HL-60 (cell line): ENCODE results near the gene ZNF500.

Experiments used
- DNase-seq, 2 experiments: peaks; one replicate each; pipeline ENCODE4 v3.0.0-alpha.2; 2010 to 2020; ENCODE audit warnings: low read depth in 1 of 2, low spot score in 1 of 2
- H3K27ac ChIP-seq: fragments of 250-450 bp; sonication (Bioruptor Pico); replicated peaks from 2 replicates; pipeline ENCODE4 v1.5.1; 2020; ENCODE audit warnings: mild to moderate bottlenecking, moderate library complexity
- H3K27me3 ChIP-seq: fragments of 250-450 bp; sonication (Bioruptor Pico); 2 replicates; pipeline ENCODE4 v1.5.1; 2021; ENCODE audit warnings: mild to moderate bottlenecking, moderate library complexity; ENCODE audit not compliant: insufficient read depth, poor library complexity, severe bottlenecking
- H3K4me3 ChIP-seq: replicated peaks from 2 replicates; pipeline ENCODE4 v1.5.1; 2011; ENCODE audit warnings: mild to moderate bottlenecking, control low read depth, low read length; ENCODE audit not compliant: insufficient read depth
- GABPA ChIP-seq: IDR thresholded peaks from 2 replicates; pipeline ENCODE4 v1.6.1; 2012; ENCODE audit warnings: low read depth
- POLR2AphosphoS5 ChIP-seq: IDR thresholded peaks from 2 replicates; pipeline ENCODE4 v1.6.1; 2012; ENCODE audit warnings: low read depth
- SPI1 ChIP-seq: IDR thresholded peaks from 2 replicates; pipeline ENCODE4 v1.6.1; 2012; ENCODE audit warnings: low read depth, mild to moderate bottlenecking, borderline replicate concordance
- TF ChIP-seq, protein P1 (sequence below): IDR thresholded peaks from one replicate; pipeline ENCODE4 v1.5.1; 2011; ENCODE audit warnings: low read length, control low read depth, inconsistent platforms; ENCODE audit not compliant: insufficient read depth
- TF ChIP-seq, protein P2 (sequence below): IDR thresholded peaks from 2 replicates; pipeline ENCODE4 v1.6.1; 2012; ENCODE audit warnings: low read depth; ENCODE audit not compliant: insufficient replicate concordance

Gene ZNF500

DNA sequence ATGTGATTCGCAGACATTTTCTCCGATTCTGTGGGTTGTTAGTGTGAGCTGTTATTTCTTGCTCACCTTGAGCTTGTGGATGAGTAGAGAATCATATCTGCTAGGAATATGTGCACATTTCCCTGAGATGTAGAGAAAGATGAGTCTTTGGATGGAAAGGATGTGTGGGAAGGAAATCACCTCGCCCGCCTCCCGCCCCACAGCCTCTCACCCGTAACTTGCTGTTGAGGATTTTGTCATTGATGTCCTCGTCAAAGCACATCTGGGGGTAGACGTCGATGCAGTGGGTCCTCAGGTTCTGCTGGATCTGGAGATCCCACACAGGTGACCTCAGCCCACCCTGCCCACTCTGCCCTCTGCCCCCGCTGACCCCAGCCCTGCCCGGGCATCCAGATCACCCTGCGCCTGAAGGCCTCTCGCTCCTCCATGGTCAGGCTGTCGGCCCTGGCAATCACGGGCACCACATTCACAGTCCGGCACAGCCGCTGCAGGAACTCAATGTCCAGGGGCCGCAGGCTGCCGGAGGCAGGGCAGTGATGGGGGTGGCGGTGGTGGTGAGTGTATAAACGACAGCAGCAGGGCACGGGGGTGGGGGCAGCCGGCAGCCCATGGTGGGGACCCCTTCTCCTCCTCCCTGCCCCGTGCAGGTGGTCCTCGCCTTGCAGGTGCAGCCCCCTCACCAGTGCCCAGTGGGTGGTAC is 16.4 kb upstream of the ZNF500 start:
- no peak overlapping the region for H3K27ac ChIP-seq
- no peak for DNase-seq

DNA sequence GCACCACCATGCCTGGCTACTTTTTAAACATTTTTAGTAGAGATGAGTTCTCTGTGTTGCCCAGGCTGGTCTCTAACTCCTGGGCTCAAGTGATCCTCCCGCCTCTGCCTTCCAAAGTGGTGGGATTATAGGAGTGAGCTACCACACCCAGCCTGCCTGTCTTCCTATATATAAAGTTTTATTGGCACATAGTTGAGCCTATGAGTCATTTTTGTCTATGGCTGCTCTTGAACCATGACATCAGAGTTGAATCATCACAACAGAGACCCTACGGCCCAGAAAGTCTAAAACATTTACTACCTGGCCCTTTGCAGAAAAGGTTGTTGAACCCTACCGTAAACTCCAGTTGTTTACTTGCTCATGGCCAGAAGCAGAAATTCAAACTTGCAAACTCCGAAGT is 13.3 kb upstream of the ZNF500 start:
- TF ChIP-seq SPI1 (no peak), GABPA (no peak), POLR2AphosphoS5 (no peak)
- TF ChIP-seq, protein P1, sequence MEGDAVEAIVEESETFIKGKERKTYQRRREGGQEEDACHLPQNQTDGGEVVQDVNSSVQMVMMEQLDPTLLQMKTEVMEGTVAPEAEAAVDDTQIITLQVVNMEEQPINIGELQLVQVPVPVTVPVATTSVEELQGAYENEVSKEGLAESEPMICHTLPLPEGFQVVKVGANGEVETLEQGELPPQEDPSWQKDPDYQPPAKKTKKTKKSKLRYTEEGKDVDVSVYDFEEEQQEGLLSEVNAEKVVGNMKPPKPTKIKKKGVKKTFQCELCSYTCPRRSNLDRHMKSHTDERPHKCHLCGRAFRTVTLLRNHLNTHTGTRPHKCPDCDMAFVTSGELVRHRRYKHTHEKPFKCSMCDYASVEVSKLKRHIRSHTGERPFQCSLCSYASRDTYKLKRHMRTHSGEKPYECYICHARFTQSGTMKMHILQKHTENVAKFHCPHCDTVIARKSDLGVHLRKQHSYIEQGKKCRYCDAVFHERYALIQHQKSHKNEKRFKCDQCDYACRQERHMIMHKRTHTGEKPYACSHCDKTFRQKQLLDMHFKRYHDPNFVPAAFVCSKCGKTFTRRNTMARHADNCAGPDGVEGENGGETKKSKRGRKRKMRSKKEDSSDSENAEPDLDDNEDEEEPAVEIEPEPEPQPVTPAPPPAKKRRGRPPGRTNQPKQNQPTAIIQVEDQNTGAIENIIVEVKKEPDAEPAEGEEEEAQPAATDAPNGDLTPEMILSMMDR, result no peak
- TF ChIP-seq, protein P2, sequence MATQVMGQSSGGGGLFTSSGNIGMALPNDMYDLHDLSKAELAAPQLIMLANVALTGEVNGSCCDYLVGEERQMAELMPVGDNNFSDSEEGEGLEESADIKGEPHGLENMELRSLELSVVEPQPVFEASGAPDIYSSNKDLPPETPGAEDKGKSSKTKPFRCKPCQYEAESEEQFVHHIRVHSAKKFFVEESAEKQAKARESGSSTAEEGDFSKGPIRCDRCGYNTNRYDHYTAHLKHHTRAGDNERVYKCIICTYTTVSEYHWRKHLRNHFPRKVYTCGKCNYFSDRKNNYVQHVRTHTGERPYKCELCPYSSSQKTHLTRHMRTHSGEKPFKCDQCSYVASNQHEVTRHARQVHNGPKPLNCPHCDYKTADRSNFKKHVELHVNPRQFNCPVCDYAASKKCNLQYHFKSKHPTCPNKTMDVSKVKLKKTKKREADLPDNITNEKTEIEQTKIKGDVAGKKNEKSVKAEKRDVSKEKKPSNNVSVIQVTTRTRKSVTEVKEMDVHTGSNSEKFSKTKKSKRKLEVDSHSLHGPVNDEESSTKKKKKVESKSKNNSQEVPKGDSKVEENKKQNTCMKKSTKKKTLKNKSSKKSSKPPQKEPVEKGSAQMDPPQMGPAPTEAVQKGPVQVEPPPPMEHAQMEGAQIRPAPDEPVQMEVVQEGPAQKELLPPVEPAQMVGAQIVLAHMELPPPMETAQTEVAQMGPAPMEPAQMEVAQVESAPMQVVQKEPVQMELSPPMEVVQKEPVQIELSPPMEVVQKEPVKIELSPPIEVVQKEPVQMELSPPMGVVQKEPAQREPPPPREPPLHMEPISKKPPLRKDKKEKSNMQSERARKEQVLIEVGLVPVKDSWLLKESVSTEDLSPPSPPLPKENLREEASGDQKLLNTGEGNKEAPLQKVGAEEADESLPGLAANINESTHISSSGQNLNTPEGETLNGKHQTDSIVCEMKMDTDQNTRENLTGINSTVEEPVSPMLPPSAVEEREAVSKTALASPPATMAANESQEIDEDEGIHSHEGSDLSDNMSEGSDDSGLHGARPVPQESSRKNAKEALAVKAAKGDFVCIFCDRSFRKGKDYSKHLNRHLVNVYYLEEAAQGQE, result no peak
- Histone ChIP-seq H3K4me3 (no peak overlapping the region), H3K27me3 (no peaks in the 10 kb centered on the region), H3K27ac (no peak overlapping the region)
- no peak for DNase-seq

More for the DNA sequence above, 16.4 kb upstream of the ZNF500 start:
- H3K27me3 ChIP-seq, result no peaks in the 10 kb centered on the region
- no peak overlapping the region for H3K4me3 ChIP-seq
- TF ChIP-seq, protein P2, result no peak
- TF ChIP-seq POLR2AphosphoS5, result no peak
- TF ChIP-seq GABPA, result no peak
- no peak for TF ChIP-seq SPI1
- TF ChIP-seq, protein P1, result no peak

DNA sequence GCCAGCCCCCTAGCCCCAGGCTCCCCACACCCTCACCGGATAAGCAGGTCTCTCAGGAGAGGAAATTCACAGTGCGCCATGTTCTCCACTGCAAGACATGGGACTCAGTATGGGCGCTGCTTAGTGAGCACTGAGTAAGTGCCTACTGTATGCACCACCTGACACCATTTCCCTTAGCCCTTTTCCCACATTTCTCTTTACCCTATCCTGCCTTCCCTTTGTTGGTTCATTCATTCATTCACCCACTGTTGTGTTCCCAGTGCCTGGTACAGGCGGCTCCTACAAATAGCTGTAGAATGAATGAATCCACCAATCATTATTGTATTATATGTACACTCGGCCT is 11.1 kb upstream of the ZNF500 start:
- no peaks in the 10 kb centered on the region for H3K27me3 ChIP-seq
- no peak overlapping the region for H3K4me3 ChIP-seq
- TF ChIP-seq GABPA (no peak), SPI1 (no peak), POLR2AphosphoS5 (no peak)
- TF ChIP-seq, protein P1, result no peak
- TF ChIP-seq, protein P2, result no peak
- DNase-seq, result no peak
- no peak overlapping the region for H3K27ac ChIP-seq
